ENCODE data around the gene PGM2L1.

DNA sequence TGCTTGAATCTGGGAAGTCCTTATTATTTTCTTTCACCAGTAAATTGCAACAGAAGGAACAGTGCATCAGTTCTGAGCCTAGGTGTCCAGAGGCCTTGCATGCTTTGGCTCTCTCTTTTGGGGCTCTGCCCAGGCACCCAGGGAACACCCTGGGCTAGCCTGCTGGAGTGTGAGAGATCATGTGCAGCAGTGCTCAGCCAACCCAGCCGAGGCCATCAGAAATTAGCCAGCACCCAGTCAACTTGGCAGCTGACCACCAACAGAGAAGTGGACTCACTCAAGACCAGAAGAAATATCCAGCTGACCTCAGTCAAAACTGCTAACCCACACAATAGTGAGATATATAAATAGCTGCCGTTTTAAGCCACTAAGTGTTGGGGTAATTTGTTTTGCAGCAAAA lies 75.6 kb downstream of the PGM2L1 start:
- TF ChIP-seq POLR2A (IDR thresholded peaks at IDR 0.05; ENCODE audit: low read length), result no peak
- TF ChIP-seq GATA1 (IDR thresholded peaks at IDR 0.05; ENCODE audit: low read depth, low read length), result no peak

Measured in erythroblast (primary cell).